Muscle layer of duodenum (tissue), 2 donors: ENCODE measurements around the gene RGS5.

ENCODE experiments used
- H3K27ac ChIP-seq: one replicate; pipeline ENCODE4 v1.7.0; 2013; ENCODE audit warnings: mild to moderate bottlenecking, low read length
- H3K27me3 ChIP-seq: one replicate; pipeline ENCODE4 v1.7.0; 2013; ENCODE audit warnings: low read depth, mild to moderate bottlenecking, control low read depth, low read length
- H3K36me3 ChIP-seq, 2 donors: one replicate each; pipeline ENCODE4 v1.7.0; 2013; ENCODE audit warnings: low read length in 2 of 2, control low read depth in 1 of 2, mild to moderate bottlenecking in 1 of 2; ENCODE audit not compliant: insufficient read depth in 2 of 2, control insufficient read depth in 1 of 2
- H3K4me1 ChIP-seq, 2 donors: one replicate each; pipeline ENCODE4 v1.7.0; 2013; ENCODE audit warnings: low read length in 2 of 2, mild to moderate bottlenecking in 2 of 2, control low read depth in 1 of 2, moderate library complexity in 1 of 2; ENCODE audit not compliant: insufficient read depth in 2 of 2, control insufficient read depth in 1 of 2
- H3K4me3 ChIP-seq, 2 donors: one replicate each; pipeline ENCODE4 v1.7.0; 2013; ENCODE audit warnings: low read length in 2 of 2, low read depth in 1 of 2, mild to moderate bottlenecking in 1 of 2
- H3K9me3 ChIP-seq, 2 donors: one replicate each; pipeline ENCODE4 v1.7.0; 2013; ENCODE audit warnings: low read length in 2 of 2, control low read depth in 1 of 2, mild to moderate bottlenecking in 1 of 2; ENCODE audit not compliant: control insufficient read depth in 1 of 2
- donor health status: healthy.

RGS5 gene

GRCh38 chr1:163141556-163141955 is 61.2 kb downstream of the RGS5 start:
- Histone ChIP-seq H3K27me3 (no peaks in the 10 kb centered on the region), H3K36me3 (no peaks in the 10 kb centered on the region), H3K9me3 (peaks cover 0 to 2% of the 10 kb centered on the region in 2 donors), H3K4me3 (no peak overlapping the region), H3K4me1 (no peaks in the 10 kb centered on the region), H3K27ac (no peak overlapping the region)

GRCh38 chr1:163137556-163138265 is 65.0 kb downstream of the RGS5 start:
- H3K27me3 ChIP-seq, result no peaks in the 10 kb centered on the region
- no peaks in the 10 kb centered on the region for H3K36me3 ChIP-seq
- no peak overlapping the region for H3K4me3 ChIP-seq
- no peaks in the 10 kb centered on the region for H3K4me1 ChIP-seq
- no peak overlapping the region for H3K27ac ChIP-seq
- peaks cover 0 to 2% of the 10 kb centered on the region in 2 donors for H3K9me3 ChIP-seq

- Histone ChIP-seq H3K9me3 (peaks cover 0 to 1% of the 10 kb centered on the region in 2 donors), H3K27me3 (no peaks in the 10 kb centered on the region), H3K27ac (no peak overlapping the region), H3K36me3 (no peaks in the 10 kb centered on the region), H3K4me3 (no peak overlapping the region), H3K4me1 (peaks cover 0 to 18% of the 10 kb centered on the region in 2 donors)
Observed at GRCh38 chr1:163131981-163132380, 70.7 kb downstream of the RGS5 start.

GRCh38 chr1:163130225-163130856 is 72.4 kb downstream of the RGS5 start:
- H3K4me3 ChIP-seq, result no peak overlapping the region
- peaks cover 0 to 18% of the 10 kb centered on the region in 2 donors for H3K4me1 ChIP-seq
- H3K27ac ChIP-seq, result no peak overlapping the region
- H3K36me3 ChIP-seq, result no peaks in the 10 kb centered on the region
- no peaks in the 10 kb centered on the region for H3K27me3 ChIP-seq
- H3K9me3 ChIP-seq, result no peaks in the 10 kb centered on the region

DNA sequence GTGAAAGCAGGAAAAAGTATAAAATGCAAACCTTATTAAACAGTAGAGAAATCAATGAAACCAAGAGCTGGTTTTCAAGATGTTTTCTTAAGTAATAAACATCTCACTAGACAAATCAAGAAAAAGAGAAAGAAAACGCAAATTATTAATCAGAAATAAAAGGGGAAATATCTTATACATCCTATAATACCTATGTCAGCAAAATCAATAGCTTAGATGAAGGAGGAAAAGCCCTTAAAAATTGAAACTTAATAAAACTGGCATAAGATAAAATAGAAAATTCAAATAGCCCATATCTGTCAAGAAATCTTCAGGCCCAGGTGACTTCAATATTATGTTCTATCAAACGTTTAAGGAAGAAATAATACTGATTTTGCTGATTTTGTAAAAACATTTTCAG is 74.4 kb downstream of the RGS5 start:
- Histone ChIP-seq H3K27me3 (no peaks in the 10 kb centered on the region), H3K9me3 (no peaks in the 10 kb centered on the region), H3K4me3 (no peak overlapping the region), H3K27ac (no peak overlapping the region), H3K36me3 (no peaks in the 10 kb centered on the region), H3K4me1 (peaks cover 0 to 18% of the 10 kb centered on the region in 2 donors)

GRCh38 chr1:163124812-163125211 is 77.9 kb downstream of the RGS5 start:
- no peak overlapping the region for H3K4me3 ChIP-seq
- no peaks in the 10 kb centered on the region for H3K9me3 ChIP-seq
- no peak overlapping the region for H3K27ac ChIP-seq
- H3K27me3 ChIP-seq, result no peaks in the 10 kb centered on the region
- peaks cover 0 to 9% of the 10 kb centered on the region in 2 donors for H3K4me1 ChIP-seq
- H3K36me3 ChIP-seq, result no peaks in the 10 kb centered on the region

GRCh38 chr1:163120372-163120771 is 82.3 kb downstream of the RGS5 start:
- no peaks in the 10 kb centered on the region for H3K9me3 ChIP-seq
- H3K4me1 ChIP-seq, result no peaks in the 10 kb centered on the region
- no peaks in the 10 kb centered on the region for H3K36me3 ChIP-seq
- no peak overlapping the region for H3K27ac ChIP-seq
- H3K27me3 ChIP-seq, result no peaks in the 10 kb centered on the region
- no peak overlapping the region for H3K4me3 ChIP-seq

- no peaks in the 10 kb centered on the region for H3K27me3 ChIP-seq
- no peak overlapping the region for H3K4me3 ChIP-seq
- H3K36me3 ChIP-seq, result no peaks in the 10 kb centered on the region
- no peaks in the 10 kb centered on the region for H3K9me3 ChIP-seq
- no peaks in the 10 kb centered on the region for H3K4me1 ChIP-seq
- no peak overlapping the region for H3K27ac ChIP-seq
Observed at GRCh38 chr1:163119707-163120106, 83.0 kb downstream of the RGS5 start.

DNA sequence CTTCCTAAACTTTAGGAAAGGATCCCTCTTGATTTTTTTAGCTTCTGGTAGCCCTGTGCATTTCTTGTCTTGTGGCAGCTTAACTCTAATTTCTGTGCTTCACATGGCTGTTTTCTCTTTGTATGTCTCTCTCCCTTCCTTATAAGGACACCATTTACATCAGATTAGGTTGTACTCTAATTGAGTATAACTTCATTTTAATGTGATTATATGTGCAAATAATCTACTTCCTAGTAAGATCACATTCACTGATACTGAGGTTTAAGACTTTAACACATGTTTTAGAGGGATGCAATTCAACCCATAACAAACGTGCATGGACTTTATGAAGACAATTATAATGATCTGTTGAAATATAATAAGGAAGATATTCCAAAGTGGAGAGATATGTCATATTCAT is 86.8 kb downstream of the RGS5 start:
- no peak overlapping the region for H3K4me3 ChIP-seq
- no peaks in the 10 kb centered on the region for H3K4me1 ChIP-seq

DNA sequence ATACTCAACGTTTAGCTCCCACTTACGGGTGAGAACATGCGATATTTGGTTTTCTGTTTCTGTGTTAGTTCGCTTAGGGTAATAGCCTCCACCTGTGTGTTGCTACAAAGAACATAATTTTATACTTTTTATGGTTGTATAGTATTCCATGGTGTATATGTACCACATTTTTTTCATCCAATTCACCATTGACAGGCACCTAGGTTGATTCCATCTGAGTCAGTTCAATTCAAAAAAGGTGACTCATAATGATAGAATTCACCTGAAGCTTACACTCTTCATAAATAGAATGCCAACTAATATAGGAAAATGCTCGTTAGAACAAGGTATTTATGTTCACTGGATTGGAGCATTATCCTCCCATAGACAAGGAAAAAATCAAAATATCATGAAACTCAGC is 95.1 kb downstream of the RGS5 start:
- no peaks in the 10 kb centered on the region for H3K9me3 ChIP-seq

More for the DNA sequence above, 86.8 kb downstream of the RGS5 start:
- Histone ChIP-seq H3K27me3 (no peaks in the 10 kb centered on the region), H3K36me3 (no peaks in the 10 kb centered on the region), H3K27ac (no peak overlapping the region), H3K9me3 (no peaks in the 10 kb centered on the region)

DNA sequence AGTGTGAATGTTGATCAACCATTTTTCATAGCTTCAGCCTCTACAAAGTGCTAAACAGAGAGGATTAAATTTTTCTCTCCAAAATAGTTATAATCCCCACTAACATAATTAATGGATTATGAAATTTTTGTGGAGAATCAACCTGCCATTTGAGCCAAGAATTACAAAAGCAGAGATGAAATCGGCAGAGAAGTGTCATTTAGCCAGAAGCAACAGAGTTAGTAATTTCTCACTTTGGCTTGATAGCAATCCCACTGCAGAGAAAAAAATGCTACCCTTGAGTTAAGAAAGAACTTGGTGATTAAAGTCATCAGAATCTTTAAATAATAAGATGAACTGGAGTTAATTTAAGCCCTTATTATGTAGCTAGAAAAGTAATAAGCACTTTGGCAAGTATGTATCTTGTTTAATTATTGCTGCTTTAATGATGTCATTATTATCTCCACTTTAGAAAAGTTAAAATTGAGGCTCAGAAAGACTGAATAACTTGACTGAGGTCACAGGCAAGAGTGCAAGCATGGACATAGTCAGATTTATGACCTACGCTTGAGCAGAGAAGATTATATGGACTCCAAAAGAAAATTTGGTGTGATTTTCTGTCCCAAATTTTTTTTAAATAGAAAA is 96.2 kb downstream of the RGS5 start:
- H3K4me3 ChIP-seq, result no peak overlapping the region
- peaks cover 0 to 23% of the 10 kb centered on the region in 2 donors for H3K4me1 ChIP-seq
- H3K9me3 ChIP-seq, result no peaks in the 10 kb centered on the region
- H3K36me3 ChIP-seq, result no peaks in the 10 kb centered on the region
- H3K27ac ChIP-seq, result no peak overlapping the region
- H3K27me3 ChIP-seq, result no peaks in the 10 kb centered on the region

More for the DNA sequence above, 95.1 kb downstream of the RGS5 start:
- no peak overlapping the region for H3K27ac ChIP-seq
- peaks cover 0 to 23% of the 10 kb centered on the region in 2 donors for H3K4me1 ChIP-seq
- H3K27me3 ChIP-seq, result no peaks in the 10 kb centered on the region
- no peaks in the 10 kb centered on the region for H3K36me3 ChIP-seq
- no peak overlapping the region for H3K4me3 ChIP-seq
